ENCODE results near the gene LARP1. TPM values are rescaled to one million over a fixed set of nuclear protein-coding genes. Genes with fewer than 3 reads are reported as not detected.
A peak's percentile ranks its signal among the peaks of the same experiment; 100 is the strongest.
"Not testable (repeated sequence)": the region's sequence is repeated elsewhere in the genome, so short reads cannot be mapped to it uniquely, and the experiment has no call there.

LARP1 gene
- total RNA-seq, 1 experiment from 2014 or later, result 47.6 TPM

DNA sequence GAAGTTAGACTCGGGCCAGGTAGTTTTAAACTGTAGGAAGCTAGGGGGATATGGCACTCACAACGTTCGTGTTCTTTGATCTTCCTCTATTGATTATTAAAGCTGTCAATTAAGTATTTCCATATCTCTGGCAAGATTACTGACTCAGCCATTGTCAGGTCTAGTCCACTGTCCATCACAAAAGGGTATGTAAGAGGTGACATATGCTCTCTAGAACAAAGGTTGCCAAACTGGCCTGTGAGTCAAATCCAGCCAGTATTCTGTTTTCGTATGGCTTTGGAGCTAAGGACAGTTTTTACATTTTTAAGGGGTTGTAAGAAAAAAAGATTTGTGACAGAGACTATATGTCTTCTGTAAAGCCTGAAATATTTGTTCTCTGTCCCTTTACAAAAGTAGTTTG is 51.0 kb downstream of the LARP1 start:
- in situ Hi-C loops (cut with HindIII; ENCODE audit: low pct_unique_long_range_greater_than_20kb, low sequenced_read_pairs), result no loop called here
- no peak for DNase-seq (ENCODE audit: low read depth, low spot score)

DNA sequence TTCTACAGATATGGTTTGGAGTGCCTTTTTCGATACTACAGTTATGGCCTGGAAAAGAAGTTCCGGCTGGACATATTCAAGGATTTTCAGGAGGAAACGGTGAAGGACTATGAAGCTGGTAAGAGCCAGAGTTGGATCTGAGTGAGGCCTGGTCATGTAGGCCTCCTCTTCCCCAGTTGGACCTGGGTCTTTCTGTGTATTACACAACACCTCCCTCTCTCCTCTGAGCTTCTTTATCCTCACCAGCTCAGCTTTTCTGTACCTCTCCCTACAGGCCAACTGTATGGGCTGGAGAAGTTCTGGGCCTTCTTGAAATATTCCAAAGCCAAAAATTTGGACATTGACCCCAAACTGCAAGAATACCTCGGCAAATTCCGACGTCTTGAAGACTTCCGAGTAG is 56.1 kb downstream of the LARP1 start:
- in situ Hi-C loops (cut with HindIII; ENCODE audit: low pct_unique_long_range_greater_than_20kb, low sequenced_read_pairs), result no loop called here
- no peak for DNase-seq (ENCODE audit: low read depth, low spot score)

DNA sequence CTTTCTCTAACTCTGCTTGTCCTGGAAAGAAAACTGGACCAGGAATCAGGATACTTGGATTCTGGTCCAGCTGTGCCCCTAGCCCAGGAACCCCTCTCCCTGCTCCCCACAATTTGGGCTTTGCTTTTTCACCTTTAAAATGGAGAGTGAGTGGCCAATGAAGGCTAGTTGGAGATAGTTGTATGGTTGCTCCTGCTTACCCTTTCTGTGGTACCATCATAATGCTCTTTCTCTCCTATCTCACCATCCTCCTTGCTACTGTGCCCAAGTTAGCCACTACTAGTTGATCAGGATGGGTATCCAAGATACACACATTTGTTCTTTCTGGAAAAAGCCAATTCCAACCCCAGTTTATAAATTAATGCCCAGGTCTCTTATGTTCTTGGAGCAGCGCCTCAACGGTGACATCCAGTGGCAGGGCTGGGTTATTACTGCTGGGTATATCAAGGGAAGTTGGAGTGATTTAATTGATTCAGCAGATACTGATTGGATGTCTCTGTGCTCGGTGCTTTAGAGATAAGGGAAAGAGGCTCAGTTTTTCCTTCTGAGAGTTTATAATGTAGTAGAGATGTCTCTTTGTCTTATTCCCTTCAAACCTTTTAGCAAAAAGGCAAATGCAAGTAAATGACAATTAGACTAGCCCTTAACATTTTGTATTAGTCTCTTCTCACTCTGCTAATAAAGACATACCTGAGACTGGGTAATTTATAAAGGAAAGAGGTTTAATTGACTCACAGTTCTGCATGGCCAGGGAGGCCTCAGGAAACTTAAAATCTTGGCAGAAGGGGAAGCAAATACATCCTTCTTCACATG is 56.7 kb downstream of the LARP1 start:
- DNase-seq (ENCODE audit: low read depth, low spot score), result peak; percentile 69
- in situ Hi-C loops (cut with HindIII; ENCODE audit: low pct_unique_long_range_greater_than_20kb, low sequenced_read_pairs), result no loop called here

DNA sequence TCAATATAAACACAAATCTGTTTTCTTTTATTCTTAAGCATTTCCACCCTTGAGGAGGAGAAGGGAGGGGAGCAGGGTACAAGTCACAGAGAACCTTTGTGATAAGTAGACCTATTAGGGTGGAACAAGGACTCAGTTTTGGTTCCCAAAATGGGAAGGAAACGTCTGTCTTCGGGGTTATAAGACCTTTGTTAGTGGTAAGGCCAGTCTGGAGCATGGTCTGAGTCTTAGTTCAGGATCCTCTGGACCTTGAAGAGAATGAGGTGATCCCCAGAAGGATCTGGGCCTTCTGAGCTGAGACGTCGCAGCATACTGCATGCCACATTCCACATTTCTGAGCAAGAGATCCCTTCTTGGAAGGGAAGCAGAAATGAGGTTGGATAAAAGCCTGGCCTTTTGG is 58.0 kb downstream of the LARP1 start:
- DNase-seq (ENCODE audit: low read depth, low spot score), result no peak
- in situ Hi-C loops (cut with HindIII; ENCODE audit: low pct_unique_long_range_greater_than_20kb, low sequenced_read_pairs), result no loop called here

DNA sequence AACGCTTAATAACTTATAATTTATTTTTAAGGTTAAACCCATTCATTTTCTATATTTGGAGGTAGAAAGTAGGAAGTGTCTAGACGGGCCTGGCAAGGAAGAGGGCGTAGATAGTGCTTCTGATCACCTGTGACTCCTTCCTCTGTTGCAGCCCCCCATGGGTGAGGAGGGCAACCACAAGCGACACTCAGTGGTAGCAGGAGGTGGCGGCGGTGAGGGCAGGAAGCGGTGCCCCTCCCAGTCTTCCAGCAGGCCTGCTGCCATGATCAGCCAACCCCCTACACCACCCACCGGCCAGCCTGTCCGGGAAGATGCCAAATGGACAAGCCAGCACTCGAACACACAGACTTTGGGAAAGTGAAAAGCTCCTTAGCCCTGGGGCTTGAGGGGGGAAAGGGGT is 58.6 kb downstream of the LARP1 start:
- no peak for DNase-seq (ENCODE audit: low read depth, low spot score)
- in situ Hi-C loops (cut with HindIII; ENCODE audit: low pct_unique_long_range_greater_than_20kb, low sequenced_read_pairs), result no loop called here

DNA sequence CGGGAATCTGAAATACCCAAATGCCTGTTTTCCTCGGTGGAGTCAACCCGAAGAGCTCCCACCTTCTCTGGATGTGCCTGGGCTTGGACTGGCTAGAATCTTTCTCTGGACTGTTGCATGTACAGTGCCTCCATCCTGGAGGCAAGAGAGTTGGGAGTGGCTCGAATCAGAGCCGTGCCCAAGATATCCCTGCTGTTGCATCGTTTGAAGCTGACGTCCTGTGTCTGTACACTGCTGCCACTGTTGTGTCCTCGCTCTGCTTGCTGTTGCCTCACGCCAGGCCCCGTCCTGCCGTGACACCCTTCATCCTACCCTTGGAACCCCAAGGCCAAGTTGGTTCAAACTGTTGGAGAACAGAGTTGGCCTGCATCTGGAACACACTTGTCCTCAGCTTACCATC is 59.8 kb downstream of the LARP1 start:
- DNase-seq (ENCODE audit: low read depth, low spot score), result no peak
- in situ Hi-C loops (cut with HindIII; ENCODE audit: low pct_unique_long_range_greater_than_20kb, low sequenced_read_pairs), result no loop called here

DNA sequence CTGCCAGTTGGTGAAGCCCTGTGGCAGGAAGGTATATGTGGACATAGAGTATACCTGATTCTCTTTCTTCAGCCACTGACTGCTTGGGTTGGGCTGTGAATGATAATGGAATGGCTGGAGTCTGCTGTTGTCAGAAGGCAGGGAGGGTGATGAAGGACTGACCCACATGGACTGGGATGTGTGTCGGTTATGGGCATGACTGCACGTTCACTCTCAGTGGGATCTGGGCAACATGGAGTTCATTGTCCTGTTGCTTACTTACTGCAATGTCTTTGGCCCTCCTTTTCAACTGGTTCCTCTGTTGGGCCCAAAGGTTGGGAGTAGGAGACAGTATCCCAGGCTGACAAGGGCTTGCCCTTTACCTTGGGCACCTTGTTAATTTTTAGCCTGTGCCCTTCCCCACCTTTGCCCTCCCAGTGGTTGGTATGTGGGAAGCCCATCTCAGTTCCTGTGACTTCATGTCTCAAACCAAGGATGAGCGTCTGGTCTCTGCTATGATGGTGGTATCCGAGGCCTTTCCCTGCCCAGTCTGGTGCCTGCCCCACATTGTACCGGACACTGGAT is 60.6 kb downstream of the LARP1 start:
- in situ Hi-C loops (cut with HindIII; ENCODE audit: low pct_unique_long_range_greater_than_20kb, low sequenced_read_pairs), result no loop called here
- DNase-seq (ENCODE audit: low read depth, low spot score), result no peak

DNA sequence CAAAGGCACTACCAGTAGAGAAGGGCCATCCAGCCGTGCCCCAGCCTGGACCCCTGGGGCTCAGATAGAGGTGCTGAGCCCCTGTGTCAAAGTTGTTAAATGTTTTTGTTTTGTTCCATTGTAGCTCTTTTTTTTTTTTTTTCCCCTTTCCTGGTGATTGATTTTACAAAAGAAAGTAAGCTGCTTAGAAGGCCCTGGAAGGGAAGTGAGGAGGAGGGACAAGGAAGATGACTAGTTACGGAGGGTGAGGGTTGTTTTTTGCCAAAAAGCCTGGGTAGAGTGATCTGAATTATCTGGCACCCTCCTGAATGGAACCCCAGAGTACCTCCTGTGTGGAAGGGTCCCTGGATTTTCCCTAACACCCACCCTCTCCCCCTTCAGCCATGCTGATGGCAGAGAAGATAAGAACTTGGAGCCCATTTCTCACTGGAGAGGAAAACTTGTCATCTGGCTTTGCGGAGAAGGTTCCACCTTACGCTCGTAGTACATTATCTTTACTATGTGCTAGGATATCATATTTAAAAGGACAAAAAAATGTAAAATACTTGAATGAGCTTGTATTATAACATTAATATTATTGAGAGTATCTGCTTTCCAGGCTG is 61.8 kb downstream of the LARP1 start:
- in situ Hi-C loops (cut with HindIII; ENCODE audit: low pct_unique_long_range_greater_than_20kb, low sequenced_read_pairs), result no loop called here
- no peak for DNase-seq (ENCODE audit: low read depth, low spot score)

DNA sequence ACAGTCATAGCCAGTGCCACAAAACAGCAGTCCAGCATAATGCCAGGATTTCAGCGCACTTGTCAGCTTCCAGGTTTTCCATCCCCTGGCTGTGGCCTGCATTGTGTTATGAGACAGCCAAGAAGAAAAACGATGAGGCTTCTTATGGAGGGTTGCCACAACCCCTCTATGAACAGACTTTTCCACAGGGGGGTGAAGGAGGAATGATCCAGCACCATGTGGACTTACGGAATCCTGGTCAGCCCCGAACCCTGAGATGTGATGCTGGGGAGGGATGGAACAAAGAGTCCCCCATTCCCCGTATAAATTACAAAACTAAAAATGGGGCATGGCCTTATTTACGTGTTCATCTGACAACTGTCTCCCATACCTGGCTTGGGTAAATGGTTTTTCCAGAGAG is 62.6 kb downstream of the LARP1 start:
- in situ Hi-C loops (cut with HindIII; ENCODE audit: low pct_unique_long_range_greater_than_20kb, low sequenced_read_pairs), result no loop called here
- no peak for DNase-seq (ENCODE audit: low read depth, low spot score)

DNA sequence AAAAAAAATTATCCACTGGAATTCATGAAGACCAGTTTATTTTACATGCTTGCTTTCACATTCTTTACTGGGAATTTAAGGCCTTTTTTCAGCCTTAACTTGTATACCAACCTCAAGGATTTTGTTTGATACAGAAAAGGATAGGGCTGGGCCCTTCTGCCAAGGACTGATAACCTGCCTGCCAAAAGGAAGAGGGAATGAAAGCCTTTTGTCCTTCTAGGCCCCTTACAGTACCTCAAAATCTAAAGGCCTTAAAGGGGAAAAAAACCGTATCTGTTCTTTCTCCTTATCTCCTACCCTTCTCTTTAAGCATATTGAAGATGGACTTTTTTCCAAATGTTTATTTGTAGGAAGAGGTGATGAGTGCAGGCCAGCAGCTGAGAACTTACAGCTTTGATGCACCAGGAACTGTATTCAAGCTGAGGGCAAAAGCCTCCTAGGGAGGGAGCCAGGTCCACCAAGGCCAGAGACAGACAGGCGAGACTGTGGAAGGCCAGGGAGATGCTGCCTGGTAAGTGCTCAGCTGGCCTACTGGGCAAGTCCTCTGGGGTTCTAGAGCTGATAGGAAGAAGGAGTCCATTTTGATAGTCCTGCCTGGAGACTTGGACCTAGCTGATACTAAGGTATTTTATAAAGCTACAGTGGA is 63.4 kb downstream of the LARP1 start:
- in situ Hi-C loops (cut with HindIII; ENCODE audit: low pct_unique_long_range_greater_than_20kb, low sequenced_read_pairs), result no loop called here
- DNase-seq (ENCODE audit: low read depth, low spot score), result no peak

DNA sequence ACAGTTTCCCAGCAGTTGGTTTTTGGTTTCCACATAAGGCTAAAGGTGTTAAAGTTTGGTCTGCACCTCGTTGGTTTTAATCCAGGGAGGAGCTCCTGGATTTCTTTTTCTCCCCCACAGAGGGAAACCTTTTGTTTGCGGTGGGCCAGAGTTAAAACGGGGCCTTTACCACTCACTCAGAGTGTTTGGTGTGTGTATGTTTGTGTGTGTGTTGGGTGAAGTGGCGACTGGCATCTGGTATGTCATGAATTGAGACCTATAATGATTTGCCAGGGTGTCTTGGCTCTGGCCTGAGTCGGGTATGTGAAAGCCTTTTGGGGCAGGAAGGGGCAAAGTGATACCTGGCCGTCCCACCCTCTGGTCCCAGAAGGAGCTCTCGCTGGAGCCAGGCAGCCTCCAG is 64.4 kb downstream of the LARP1 start:
- in situ Hi-C loops (cut with HindIII; ENCODE audit: low pct_unique_long_range_greater_than_20kb, low sequenced_read_pairs), result no loop called here
- DNase-seq (ENCODE audit: low read depth, low spot score), result no peak

DNA sequence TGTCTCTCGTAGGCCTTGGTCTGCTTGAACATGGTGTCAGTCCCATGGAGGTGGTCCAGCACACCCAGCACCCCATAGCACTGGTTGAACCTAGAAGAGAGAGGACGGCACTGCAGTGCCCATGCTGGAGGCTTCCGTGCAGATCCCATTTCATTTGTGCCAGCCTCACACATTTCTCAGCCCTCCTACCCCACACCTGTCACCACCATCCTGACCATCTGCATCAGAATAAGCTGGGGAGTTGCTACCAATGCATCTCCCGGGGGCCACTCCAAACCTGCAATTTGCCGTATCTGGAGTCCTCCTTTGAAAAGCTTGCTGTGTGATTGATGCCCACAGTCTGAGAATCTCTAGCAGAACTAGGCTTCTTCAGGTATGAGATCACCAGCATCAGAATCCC is 65.2 kb downstream of the LARP1 start:
- in situ Hi-C loops (cut with HindIII; ENCODE audit: low pct_unique_long_range_greater_than_20kb, low sequenced_read_pairs), result no loop called here
- no peak for DNase-seq (ENCODE audit: low read depth, low spot score)

DNA sequence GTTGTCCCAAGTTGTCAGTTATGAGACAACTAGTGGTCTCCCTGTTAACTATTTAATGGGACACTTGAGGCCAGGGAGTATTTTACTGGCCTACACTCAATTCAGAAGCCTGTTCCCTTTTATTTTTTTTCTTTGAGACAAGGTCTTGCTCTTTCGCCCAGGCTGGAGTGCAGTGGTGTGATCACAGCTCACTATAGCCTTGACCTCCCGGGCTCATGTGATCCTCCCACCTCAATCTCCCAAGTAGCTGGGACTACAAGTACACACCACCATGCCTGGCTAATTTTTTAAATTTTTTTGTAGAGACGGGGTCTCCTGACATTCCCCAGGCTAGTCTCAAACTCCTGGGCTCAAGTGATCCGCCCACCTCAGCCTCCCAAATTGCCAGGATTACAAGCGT is 67.7 kb downstream of the LARP1 start:
- in situ Hi-C loops (cut with HindIII; ENCODE audit: low pct_unique_long_range_greater_than_20kb, low sequenced_read_pairs), result not testable (repeated sequence)

DNA sequence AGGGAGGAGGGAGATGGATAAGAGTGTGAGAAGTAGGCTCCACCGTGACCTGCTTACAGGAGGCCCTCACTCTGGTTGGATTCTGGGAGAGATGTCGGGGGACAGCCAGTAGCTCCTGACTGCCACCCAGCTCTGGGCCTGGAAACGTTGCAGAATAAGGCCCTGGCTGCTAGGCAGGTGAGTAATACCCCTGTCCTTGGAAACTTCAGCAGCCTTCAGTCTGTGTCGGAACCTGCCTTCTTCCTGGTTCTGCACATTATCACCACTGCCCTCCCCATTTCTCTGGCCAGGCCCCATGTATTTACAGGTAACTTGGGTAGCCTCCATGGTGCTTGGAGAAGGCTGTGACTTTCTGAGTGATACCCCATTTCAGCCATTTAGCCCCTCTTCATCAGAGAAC is 68.4 kb downstream of the LARP1 start:
- DNase-seq (ENCODE audit: low read depth, low spot score), result no peak
- in situ Hi-C loops (cut with HindIII; ENCODE audit: low pct_unique_long_range_greater_than_20kb, low sequenced_read_pairs), result no loop called here

More for the DNA sequence above, 67.7 kb downstream of the LARP1 start:
- not testable (repeated sequence) for DNase-seq (ENCODE audit: low read depth, low spot score)

DNA sequence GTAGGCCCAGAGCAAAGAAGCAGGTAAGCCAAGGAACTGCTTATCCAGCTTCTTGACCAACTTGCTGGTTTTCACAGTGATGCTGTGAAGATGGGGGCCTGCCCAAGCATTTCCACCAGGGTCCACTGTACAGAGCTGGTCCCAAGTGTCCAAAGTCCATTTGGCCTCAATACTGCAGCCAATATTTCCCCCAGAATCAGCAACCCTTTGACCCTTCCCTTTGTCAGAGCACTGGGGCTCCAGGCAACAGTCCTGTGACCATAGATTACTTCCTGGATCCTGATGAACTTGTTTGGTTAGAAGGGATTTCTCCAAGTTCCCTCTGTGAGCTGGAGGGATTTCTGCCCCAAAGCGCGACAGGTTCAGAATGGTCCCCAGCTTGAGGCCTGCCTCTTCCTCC is 68.9 kb downstream of the LARP1 start:
- in situ Hi-C loops (cut with HindIII; ENCODE audit: low pct_unique_long_range_greater_than_20kb, low sequenced_read_pairs), result no loop called here
- no peak for DNase-seq (ENCODE audit: low read depth, low spot score)

DNA sequence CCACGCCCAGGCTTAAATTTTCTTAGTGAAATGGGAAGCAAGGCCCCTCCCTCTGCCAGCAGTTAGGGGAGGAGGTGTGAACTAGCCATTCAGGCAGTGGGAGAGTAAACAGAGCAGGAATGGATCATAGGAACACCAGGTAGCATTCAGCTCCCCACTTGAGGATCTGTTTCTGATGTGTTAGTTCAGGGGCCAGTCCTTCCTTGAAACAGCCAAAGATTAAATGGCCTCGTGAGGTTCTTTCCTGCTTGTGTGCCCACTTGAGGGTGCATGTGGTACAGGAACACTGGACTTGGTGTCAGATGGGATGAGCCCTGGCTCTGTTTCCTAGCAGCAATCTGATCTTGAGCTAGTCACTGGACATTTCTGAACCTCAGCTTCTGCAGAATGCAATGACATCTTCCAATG is 74.0 kb downstream of the LARP1 start:
- no peak for DNase-seq (ENCODE audit: low read depth, low spot score)
- in situ Hi-C loops (cut with HindIII; ENCODE audit: low pct_unique_long_range_greater_than_20kb, low sequenced_read_pairs), result no loop called here

DNA sequence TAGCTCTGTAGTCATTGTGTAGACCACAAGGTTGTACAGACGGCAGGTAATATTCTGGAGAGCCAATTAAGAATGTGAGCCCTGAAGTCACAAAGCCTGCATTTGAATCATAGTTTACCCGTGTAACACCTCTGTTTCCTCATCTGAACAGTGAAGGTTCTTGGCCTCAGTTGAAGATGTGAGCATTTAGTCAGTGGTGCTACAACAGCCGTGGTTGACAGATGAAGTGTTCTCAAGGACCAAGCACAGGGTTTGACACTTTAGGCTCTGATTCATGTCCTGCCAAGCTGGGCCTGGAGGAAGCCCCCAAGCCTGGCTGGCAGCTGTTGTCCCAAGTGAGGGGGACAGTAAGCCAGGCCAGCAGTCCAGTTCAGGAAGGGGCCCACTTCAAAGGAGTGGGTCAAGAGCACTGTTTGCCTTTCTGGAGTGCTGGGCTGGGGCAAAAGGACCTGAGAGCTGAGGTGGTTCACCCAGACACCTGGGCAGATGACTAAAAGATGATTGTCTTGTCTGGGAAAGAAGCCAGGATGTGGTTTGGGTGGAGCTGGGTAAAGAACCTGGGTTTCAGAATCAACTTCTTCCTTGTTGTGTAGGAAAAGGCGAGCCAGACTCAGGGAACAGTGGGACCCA is 74.5 kb downstream of the LARP1 start:
- in situ Hi-C loops (cut with HindIII; ENCODE audit: low pct_unique_long_range_greater_than_20kb, low sequenced_read_pairs), result no loop called here
- DNase-seq (ENCODE audit: low read depth, low spot score), result no peak

DNA sequence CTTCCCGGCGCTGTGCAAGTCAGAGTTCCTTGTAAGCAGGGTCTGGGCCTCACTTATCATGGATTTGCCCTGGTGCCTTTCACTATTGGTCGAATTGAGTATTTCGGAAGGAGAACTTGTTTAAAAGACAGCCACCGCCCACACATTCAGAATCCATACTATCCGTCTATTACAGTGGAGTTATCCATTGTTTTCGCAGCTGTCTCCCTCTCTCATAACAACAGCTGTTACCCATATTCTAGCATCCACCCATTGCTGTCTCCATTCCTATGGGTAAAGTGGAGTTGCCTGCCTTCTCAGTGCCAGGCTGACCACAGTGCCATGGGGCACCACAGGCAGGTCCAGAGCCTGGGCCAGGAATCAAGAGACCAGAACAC is 75.0 kb downstream of the LARP1 start:
- DNase-seq (ENCODE audit: low read depth, low spot score), result no peak
- in situ Hi-C loops (cut with HindIII; ENCODE audit: low pct_unique_long_range_greater_than_20kb, low sequenced_read_pairs), result no loop called here

Data from SK-MEL-5 (cell line).